HUES64 (cell line): ENCODE data around the gene STK33.

Source experiments
- H3K27ac ChIP-seq: 2 replicates; pipeline ENCODE4 v1.7.0; 2013; ENCODE audit warnings: low read depth, low read length, inconsistent platforms
- H3K27me3 ChIP-seq: 2 replicates; pipeline ENCODE4 v1.6.1; 2013; ENCODE audit warnings: mild to moderate bottlenecking, low read length; ENCODE audit not compliant: insufficient read depth
- H3K36me3 ChIP-seq: 2 replicates; pipeline ENCODE4 v1.6.1; 2013; ENCODE audit warnings: mild to moderate bottlenecking, low read length; ENCODE audit not compliant: insufficient read depth
- H3K4me1 ChIP-seq: 2 replicates; pipeline ENCODE4 v1.6.1; 2013; ENCODE audit warnings: mild to moderate bottlenecking, low read length, moderate library complexity; ENCODE audit not compliant: insufficient read depth
- H3K4me3 ChIP-seq: 2 replicates; pipeline ENCODE4 v1.5.1; 2013; ENCODE audit warnings: mild to moderate bottlenecking, low read length, moderate library complexity
- H3K9ac ChIP-seq: 2 replicates; pipeline ENCODE4 v1.6.1; 2013; ENCODE audit warnings: mild to moderate bottlenecking, low read depth, low read length
- H3K9me3 ChIP-seq: 2 replicates; pipeline ENCODE4 v1.6.1; 2013; ENCODE audit warnings: low read depth, low read length; ENCODE audit not compliant: insufficient read depth
- WGBS: fragments of 150-250, 120-280 bp; methylation state at CpG from one replicate; pipeline ENCODE4 v1.1.7; 2013; ENCODE audit warnings: missing lambda C conversion rate; 5-methylcytosine and 5-hydroxymethylcytosine counted together

STK33 gene

GRCh38 chr11:8577791-8578581, 16.0 kb downstream of the STK33 start:
- WGBS, result 94% methylated on average over 2 of the region's 2 CpGs
- H3K9ac ChIP-seq, result no peak overlapping the region
- no peaks in the 10 kb centered on the region for H3K27me3 ChIP-seq
- H3K4me1 ChIP-seq, result no peaks in the 10 kb centered on the region
- no peaks in the 10 kb centered on the region for H3K36me3 ChIP-seq
- H3K9me3 ChIP-seq, result peaks cover 18% of the 10 kb centered on the region; the same call in 1 of the 2 replicates
- H3K4me3 ChIP-seq, result no peak overlapping the region
- no peak overlapping the region for H3K27ac ChIP-seq

GRCh38 chr11:8574798-8575197, 19.2 kb downstream of the STK33 start:
- WGBS, result 99% methylated on average over 1 of the region's 1 CpG
- Histone ChIP-seq H3K36me3 (no peaks in the 10 kb centered on the region), H3K9me3 (peaks cover 18% of the 10 kb centered on the region; the same call in 1 of the 2 replicates), H3K27ac (no peak overlapping the region), H3K4me3 (no peak overlapping the region), H3K4me1 (no peaks in the 10 kb centered on the region), H3K9ac (no peak overlapping the region), H3K27me3 (no peaks in the 10 kb centered on the region)

GRCh38 chr11:8573777-8574176, 20.3 kb downstream of the STK33 start:
- Histone ChIP-seq H3K4me1 (no peaks in the 10 kb centered on the region), H3K9ac (no peak overlapping the region), H3K27me3 (no peaks in the 10 kb centered on the region), H3K4me3 (no peak overlapping the region), H3K27ac (no peak overlapping the region), H3K36me3 (no peaks in the 10 kb centered on the region), H3K9me3 (peaks cover 11% of the 10 kb centered on the region; the same call in 1 of the 2 replicates)
- WGBS, result 80% methylated on average over 1 of the region's 1 CpG

- Histone ChIP-seq H3K27ac (no peak overlapping the region), H3K27me3 (no peaks in the 10 kb centered on the region), H3K9me3 (no peaks in the 10 kb centered on the region), H3K36me3 (no peaks in the 10 kb centered on the region), H3K9ac (no peak overlapping the region), H3K4me1 (no peaks in the 10 kb centered on the region), H3K4me3 (no peak overlapping the region)
- WGBS, result 86% methylated on average over 2 of the region's 2 CpGs
Observed at GRCh38 chr11:8567602-8568198, 26.3 kb downstream of the STK33 start.

- Histone ChIP-seq H3K4me1 (no peaks in the 10 kb centered on the region), H3K27me3 (no peaks in the 10 kb centered on the region), H3K4me3 (no peak overlapping the region), H3K9me3 (peaks cover 5% of the 10 kb centered on the region; the same call in 1 of the 2 replicates), H3K27ac (no peak overlapping the region), H3K9ac (no peak overlapping the region), H3K36me3 (no peaks in the 10 kb centered on the region)
- WGBS, result 74% methylated on average over 4 of the region's 5 CpGs
Observed at GRCh38 chr11:8566613-8567210, 27.3 kb downstream of the STK33 start.

GRCh38 chr11:8564526-8564925, 29.5 kb downstream of the STK33 start:
- H3K36me3 ChIP-seq, result no peaks in the 10 kb centered on the region
- WGBS, result 88% methylated on average over 2 of the region's 2 CpGs
- H3K4me3 ChIP-seq, result no peak overlapping the region
- no peaks in the 10 kb centered on the region for H3K27me3 ChIP-seq
- no peak overlapping the region for H3K9ac ChIP-seq
- H3K27ac ChIP-seq, result no peak overlapping the region
- H3K4me1 ChIP-seq, result no peaks in the 10 kb centered on the region
- peaks cover 11% of the 10 kb centered on the region; the same call in 1 of the 2 replicates for H3K9me3 ChIP-seq

- Histone ChIP-seq H3K4me3 (no peak overlapping the region), H3K27ac (no peak overlapping the region), H3K27me3 (no peaks in the 10 kb centered on the region), H3K36me3 (no peaks in the 10 kb centered on the region), H3K9me3 (peaks cover 11% of the 10 kb centered on the region; the same call in 1 of the 2 replicates), H3K4me1 (no peaks in the 10 kb centered on the region), H3K9ac (no peak overlapping the region)
- 100% methylated on average over 3 of the region's 3 CpGs for WGBS
Observed at GRCh38 chr11:8561461-8561860, 32.6 kb downstream of the STK33 start.

GRCh38 chr11:8558436-8558835, 35.6 kb downstream of the STK33 start:
- no peaks in the 10 kb centered on the region for H3K27me3 ChIP-seq
- no peak overlapping the region for H3K4me3 ChIP-seq
- WGBS, result 94% methylated on average over 4 of the region's 4 CpGs

GRCh38 chr11:8545698-8546366, 48.2 kb downstream of the STK33 start:
- H3K4me1 ChIP-seq, result no peaks in the 10 kb centered on the region
- 33% methylated on average over 2 of the region's 4 CpGs for WGBS
- no peaks in the 10 kb centered on the region for H3K27me3 ChIP-seq
- H3K36me3 ChIP-seq, result no peaks in the 10 kb centered on the region
- no peaks in the 10 kb centered on the region for H3K9me3 ChIP-seq
- H3K9ac ChIP-seq, result no peak overlapping the region
- H3K4me3 ChIP-seq, result no peak overlapping the region
- H3K27ac ChIP-seq, result no peak overlapping the region

More at GRCh38 chr11:8558436-8558835, 35.6 kb downstream of the STK33 start:
- Histone ChIP-seq H3K9ac (no peak overlapping the region), H3K27ac (no peak overlapping the region), H3K9me3 (peaks cover 11% of the 10 kb centered on the region; the same call in 1 of the 2 replicates), H3K36me3 (no peaks in the 10 kb centered on the region), H3K4me1 (no peaks in the 10 kb centered on the region)

- H3K27me3 ChIP-seq, result no peaks in the 10 kb centered on the region
- 80% methylated on average over 1 of the region's 1 CpG for WGBS
Observed at GRCh38 chr11:8544807-8545206, 49.2 kb downstream of the STK33 start.

GRCh38 chr11:8543278-8543677, 50.8 kb downstream of the STK33 start:
- no peaks in the 10 kb centered on the region for H3K27me3 ChIP-seq
- H3K9ac ChIP-seq, result no peak overlapping the region
- H3K27ac ChIP-seq, result no peak overlapping the region
- no peaks in the 10 kb centered on the region for H3K36me3 ChIP-seq
- no peak overlapping the region for H3K4me3 ChIP-seq
- WGBS, result no CpG with 5 or more reads among the region's 1 CpG
- no peaks in the 10 kb centered on the region for H3K9me3 ChIP-seq
- no peaks in the 10 kb centered on the region for H3K4me1 ChIP-seq

More at GRCh38 chr11:8544807-8545206, 49.2 kb downstream of the STK33 start:
- Histone ChIP-seq H3K4me1 (no peaks in the 10 kb centered on the region), H3K4me3 (no peak overlapping the region), H3K9me3 (no peaks in the 10 kb centered on the region), H3K27ac (no peak overlapping the region), H3K9ac (no peak overlapping the region), H3K36me3 (no peaks in the 10 kb centered on the region)
